Stimulated activated CD8-positive, alpha-beta memory T cell treated with anti-CD3 and anti-CD28 coated beads, Interleukin-4, amount 100 ng/mL, for 1 hour (primary cell): ENCODE measurements around the gene DDA1.
"Not testable (repeated sequence)": the region's sequence is repeated elsewhere in the genome, so short reads cannot be mapped to it uniquely, and the experiment has no call there.

Experiments used
- DNase-seq, 2 donors: peaks; one replicate each; pipeline ENCODE4 v3.0.0-alpha.2; 2020; ENCODE audit warnings: low read depth in 2 of 2, low spot score in 1 of 2

The DDA1 gene

DNA sequence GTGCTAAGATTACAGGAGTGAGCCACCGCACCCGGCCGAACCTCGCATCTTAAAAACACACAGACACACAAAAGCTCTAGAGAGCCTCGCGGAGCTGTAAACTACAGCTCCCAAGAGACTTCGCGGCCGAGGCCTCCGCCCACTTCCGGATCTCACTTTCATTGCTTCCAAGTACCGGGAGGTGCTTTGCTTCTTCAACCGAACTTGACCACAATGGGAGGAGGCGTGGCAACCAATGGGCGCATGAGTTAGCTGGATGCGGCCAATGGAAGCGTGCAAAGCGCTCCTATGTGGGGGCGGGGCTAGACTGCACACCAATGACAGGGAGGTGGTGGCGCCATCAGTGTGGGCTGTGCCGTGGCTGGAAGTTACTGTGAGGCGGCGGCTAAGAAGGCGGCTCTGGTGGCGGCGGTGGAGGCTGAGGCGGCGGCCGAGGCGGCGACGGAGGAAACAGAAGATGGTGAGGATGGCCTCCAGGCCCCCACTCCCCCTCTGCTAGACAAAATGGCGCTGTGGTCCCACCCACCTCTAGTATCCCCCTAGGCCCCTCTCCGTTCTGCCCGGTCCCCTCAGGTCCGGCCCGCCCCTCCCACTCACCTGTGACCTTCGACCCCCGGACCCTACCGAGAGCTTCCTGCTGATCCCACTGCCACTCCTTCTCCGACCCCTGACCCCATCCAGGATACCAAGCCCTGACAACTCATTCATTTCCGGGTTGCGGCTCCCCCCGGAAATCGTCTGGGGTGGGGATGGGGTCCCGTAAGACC is at the start of gene DDA1:
Gene DDA1 (plus strand): TSS at position 366 of the 767 bp plus-strand sequence. CDS start 92 bp downstream, at position 458.
- DNase-seq: peak; percentile 98

DNA sequence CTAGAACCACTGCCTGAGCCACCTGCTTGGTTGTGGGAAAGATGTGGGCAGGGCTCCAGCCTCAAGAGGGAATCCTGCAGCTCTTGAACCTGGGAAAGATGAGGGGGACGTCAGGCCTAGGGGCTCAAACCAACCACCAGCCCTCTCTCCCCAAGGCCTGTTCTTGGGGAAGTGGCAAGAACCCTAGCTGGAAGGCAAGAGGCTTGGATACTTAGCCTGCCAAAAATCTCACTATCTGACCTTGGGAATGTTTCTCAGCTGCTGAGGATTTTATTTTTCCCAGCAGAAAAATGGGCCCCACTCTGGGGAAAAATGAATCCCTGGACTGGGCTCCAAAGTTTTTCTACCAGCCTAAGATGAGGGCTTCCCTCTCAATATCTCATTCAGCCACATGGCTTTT is 49.4 kb upstream of the DDA1 start:
- DNase-seq: no peak

DNA sequence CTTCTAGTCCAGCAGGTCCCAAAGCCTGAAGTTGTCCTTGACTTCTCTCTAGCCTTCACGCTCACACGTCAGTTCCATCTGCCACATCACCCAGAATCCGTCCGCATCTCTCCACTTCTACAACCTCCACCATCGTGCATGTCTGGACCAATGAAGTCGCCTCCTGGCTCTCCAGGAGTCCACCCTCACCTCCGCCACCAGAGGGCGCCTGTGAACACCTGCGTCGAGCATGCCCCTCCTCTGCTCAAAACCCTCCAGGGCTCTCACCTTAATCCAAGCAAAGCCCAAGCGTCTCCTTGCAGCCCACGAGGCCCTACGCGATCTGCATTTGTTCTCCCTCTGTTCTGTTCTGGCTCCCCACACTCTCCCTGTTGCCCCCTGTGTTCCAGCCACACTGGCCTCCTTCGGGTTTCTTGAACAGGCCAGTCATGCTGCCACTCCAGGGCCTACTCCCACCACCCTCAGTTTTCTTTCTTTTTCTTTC is 48.5 kb upstream of the DDA1 start:
- peak; percentile 80 for DNase-seq

DNA sequence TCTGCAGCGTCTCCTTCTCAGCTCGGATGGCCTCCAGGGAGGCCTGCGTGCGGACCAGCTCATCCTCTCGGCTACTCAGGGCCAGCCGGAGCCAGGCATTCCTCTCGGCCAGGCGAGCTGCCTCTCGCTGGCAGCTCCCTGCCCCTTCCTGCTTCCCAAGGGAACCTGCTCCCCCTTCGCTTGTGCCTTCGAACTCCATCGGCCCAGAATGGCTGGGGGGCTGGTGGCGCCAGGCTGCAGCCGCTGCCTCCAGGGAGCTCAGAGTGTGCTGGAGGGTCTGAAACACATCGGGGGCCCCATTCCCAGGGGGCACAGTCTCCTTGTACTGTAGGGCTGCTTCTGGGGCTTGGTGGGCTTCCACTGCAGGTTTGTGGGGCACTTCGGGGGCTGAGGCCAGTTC is 46.8 kb upstream of the DDA1 start:
- DNase-seq: no peak

DNA sequence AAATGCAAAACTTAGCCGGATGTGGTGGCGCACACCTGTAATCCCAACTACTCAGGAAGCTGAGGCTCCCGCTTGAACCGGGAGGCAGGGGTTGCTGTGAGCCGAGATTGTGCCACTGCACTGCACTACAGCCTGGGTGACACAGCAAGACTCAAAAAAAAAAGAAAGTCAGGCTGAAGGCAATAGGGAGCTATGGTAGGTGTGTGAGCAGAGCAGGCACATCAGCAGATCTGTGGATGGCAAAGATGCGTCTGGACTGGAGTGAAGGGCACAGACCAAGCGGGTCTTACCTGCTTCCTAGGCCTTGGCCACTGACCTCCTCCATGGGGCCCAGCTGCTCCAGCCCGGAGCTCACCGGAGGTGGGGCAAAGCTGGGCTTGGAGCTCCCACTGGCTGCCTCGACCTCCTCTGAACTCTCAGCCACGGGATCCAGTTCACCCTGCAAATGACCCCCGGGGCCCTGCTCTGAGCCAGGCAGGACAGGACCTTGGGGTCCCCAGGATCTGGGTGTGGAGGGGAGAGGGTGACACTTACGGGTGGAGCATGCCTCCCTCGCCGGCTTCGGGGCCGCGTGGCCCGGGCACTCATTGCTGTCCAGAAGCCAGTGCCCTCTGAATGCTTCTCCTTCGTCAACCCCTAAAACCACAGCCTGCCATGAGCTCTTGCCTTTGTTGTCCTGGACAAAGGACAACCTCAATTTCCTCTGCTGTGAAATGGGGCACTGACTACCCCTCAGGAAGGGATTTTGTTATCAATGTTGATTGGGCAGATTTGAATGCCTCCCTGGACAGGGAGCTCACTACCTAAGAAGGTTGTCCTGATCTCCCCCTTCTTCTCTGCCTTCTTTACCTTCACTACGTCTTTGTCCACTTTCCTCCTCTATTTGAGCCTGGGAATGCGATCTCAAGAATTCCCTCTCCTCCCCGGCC is 45.4 kb upstream of the DDA1 start:
- no peak for DNase-seq

DNA sequence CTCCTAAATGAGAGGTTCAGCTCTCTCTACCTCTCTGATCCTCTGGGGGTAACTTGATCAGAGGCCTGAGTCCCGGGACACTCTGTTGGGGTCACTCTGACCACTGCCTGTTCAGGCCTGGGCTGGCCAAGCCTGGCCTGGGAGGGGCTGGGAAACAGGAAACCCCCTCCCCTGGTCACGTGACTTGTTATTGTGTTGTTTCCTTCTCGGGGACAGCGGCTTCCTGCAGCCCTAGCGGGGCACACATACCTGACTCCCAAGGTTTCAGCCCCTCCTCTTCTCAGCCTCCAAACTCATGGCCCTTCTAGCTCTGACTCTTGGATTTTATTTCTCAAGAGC is 44.8 kb upstream of the DDA1 start, which contains the start of gene USHBP1:
Gene USHBP1 (minus strand): TSS at position 105 of the 339 bp plus-strand sequence. CDS start 446 bp downstream, outside the sequence.
- no peak for DNase-seq

DNA sequence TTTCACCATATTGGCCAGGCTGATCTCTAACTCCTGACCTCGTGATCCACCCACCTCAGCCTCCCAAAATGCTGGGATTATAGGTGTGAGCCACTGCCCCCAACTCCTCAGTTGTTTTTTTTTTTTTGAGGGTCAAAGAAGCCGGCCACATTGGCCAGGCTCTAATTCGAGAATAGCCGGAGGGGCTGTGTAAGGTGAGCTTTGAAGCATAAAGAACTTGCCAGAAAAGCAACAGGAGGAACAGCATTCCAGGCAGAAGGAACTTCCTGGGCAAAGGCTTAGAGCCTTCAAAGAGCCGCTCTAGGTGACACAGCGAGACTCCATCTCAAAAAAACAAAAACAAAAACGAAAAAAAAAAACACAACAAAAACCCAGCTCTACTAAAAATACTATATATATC is 43.3 kb upstream of the DDA1 start:
- no peak for DNase-seq

DNA sequence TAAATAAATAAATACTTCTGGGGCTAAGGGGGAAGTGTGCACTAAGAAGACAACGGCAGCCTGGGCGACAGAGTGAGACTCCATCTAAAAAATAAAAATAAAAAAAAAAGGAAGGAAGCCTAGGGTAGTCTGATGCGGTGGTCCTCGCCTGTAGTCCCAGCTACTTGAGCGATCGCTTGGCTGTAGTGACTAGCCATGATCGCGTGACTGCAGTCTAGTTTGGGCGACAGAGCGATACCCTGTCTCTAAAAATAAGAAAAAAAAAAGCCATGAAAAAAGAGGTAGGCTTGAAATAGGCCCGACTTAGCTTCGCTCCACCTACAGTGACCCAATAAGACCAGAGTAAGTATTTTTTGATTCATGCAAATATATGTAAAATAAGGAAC is 42.8 kb upstream of the DDA1 start:
- no peak for DNase-seq

DNA sequence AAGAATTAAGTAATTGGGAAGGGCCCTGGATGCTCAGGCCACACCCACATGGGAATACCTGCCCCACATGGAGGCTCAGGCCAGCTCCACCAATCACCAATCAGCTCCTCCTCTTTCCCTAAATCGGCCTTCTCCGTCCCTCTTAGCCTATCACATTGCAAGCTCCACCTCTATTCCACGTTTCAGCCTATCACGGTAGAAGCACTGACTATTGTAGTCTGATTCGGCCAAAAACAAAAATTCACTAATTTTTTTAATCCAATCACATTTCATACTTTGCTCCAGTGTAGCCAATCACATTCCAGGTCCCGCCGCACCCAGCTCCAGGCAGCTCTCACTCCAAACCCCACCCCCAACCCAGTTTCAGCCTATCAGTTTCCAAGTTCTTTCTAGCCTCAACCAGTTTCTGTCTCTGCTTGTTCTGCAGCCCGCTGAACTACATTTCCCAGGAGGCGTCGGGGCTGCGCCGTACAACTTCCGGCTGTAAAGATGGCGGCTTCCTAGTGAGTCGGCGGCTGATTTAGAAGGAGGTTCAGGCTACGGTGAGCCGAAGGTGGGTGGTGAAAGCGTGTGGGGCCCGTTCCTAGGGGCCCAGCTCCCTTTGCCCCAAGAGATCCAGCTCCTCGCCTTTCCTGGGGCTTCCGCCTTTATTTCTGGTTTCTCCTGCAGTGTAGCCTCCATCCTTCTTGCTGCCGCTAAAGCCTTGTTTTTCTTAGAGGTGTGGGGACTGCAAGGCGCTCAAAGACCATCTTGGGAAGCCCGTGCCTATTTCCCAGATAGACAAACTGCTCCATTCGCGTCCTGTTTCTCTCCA is 42.2 kb upstream of the DDA1 start, which contains the start of gene BABAM1:
Gene BABAM1 (plus strand): TSS at position 469 of the 814 bp plus-strand sequence. CDS start 1,364 bp downstream, outside the sequence.
- peak; percentile 71 to 85 for DNase-seq

DNA sequence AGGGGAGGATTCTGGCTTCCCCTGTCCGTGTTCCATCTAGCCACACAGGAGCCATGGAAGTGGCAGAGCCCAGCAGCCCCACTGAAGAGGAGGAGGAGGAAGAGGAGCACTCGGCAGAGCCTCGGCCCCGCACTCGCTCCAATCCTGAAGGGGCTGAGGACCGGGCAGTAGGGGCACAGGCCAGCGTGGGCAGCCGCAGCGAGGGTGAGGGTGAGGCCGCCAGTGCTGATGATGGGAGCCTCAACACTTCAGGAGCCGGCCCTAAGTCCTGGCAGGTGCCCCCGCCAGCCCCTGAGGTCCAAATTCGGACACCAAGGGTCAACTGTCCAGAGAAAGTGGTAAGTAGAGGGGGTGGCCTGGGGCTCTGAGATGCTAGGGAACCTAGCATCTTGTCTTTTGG is 40.6 kb upstream of the DDA1 start:
- DNase-seq: no peak

DNA sequence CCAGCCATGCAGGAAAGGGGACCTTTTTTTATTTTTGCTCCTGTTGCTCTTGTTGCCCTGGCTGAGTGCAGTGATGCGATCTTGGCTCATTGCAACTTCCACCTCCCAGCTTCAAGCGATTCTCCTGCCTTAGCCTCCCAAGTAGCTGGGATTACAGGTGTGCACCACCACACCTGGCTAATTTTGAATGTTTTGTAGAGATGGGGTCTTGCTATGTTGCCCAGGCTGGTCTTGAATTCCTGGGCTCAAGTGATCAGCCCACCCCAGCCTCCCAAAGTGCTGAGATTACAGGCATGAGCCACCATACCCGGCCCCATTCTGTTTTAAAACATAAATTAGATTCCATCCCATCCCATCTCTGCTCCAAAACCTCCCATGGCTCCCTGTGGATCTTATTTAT is 34.5 kb upstream of the DDA1 start:
- DNase-seq: not testable (repeated sequence)

DNA sequence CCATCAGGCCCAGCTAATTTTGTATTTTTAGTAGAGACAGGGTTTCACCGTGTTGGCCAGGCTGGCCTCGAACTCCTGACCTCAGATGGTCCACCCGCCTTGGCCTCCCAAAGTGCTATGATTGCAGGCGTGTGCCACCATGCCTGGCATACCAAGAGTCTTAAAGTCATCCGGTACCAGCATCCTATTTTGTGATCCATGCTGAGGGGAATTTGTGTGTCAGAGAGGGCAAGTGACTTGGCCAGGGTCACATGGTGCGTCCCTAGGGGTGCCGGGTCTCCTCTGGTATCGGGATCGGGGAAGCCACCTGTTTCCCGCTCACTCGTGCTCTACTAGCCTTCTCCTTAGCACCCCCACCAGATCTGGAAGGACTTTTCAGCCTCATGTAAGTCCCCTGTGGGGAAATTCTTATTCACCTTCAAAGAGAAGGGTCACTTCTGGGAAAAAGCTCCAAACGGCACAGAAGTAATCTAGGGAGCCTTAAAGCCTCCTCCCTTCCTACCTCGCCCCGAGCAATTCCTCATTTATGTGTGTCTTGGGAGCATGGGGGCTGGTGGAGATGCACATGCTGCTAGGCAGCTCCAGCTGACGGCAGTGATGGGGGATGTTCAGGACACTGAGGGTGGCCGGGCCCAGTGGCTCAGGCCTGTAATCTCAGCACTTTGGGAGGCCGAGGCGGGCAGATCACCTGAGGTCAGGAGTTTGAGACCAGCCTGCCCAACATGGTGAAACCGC is 33.8 kb upstream of the DDA1 start:
- DNase-seq: no peak

DNA sequence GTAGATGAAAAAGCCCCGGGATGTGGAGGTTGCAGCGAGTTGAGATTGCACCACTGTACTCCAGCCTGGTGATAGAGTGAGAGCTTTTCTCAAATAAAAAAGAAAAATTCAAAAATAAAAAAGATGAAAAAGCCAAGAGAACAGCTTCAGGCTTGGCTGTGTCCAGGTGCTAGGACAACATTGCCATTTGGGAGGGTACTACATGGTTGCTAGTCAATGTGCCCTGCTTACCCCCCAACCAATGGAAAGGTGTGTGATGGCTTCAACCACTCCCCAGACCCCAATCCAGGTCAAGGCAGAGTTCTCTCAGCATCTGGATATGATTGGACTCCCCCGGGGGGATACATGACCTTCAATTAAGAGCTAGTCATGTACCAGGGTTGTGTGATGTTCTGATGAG is 29.9 kb upstream of the DDA1 start:
- no peak for DNase-seq

DNA sequence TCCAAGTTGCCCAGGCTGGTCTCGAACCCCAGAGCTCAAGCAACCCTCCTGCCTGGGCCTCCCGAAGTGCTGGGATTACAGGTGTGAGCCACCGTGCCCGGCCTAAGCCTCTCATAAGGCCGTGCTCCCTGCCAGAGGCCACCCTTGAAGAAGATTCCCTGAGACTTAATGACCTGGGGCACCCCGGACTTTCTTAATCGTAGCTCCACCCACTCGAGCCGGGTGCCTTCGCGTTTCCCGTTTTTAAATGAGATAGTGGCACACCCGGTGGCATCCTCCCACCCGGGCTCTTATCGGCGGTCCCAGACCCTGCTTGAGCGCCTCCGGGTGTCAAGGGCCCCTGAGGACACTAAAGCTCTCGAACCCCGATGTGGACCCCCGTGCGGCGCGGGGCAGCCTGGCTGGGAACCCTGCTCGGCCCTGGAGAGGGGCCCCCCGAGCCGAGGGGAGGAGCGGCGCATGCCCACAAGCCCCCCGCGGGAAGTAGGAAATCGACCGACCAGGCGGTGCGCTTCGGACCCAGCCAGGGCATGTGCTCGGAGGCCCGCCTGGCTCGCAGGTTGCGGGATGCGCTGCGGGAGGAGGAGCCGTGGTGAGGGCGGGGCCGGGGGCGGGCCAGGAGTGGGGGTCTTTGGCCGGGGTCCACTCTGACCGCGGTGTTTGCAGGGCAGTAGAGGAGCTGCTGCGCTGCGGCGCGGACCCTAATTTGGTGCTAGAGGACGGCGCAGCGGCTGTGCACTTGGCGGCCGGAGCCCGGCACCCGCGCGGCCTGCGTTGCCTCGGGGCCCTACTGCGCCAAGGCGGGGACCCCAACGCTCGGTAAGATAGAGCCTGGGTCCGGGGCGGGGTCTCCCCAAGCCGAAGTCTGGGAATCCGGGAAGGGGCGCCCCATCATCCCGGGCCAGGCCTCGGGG is 27.7 kb upstream of the DDA1 start, which contains the start of gene ANKLE1:
Gene ANKLE1 (plus strand): TSS at position 511 of the 914 bp plus-strand sequence. CDS start 20 bp downstream, at position 531.
- DNase-seq: no peak

DNA sequence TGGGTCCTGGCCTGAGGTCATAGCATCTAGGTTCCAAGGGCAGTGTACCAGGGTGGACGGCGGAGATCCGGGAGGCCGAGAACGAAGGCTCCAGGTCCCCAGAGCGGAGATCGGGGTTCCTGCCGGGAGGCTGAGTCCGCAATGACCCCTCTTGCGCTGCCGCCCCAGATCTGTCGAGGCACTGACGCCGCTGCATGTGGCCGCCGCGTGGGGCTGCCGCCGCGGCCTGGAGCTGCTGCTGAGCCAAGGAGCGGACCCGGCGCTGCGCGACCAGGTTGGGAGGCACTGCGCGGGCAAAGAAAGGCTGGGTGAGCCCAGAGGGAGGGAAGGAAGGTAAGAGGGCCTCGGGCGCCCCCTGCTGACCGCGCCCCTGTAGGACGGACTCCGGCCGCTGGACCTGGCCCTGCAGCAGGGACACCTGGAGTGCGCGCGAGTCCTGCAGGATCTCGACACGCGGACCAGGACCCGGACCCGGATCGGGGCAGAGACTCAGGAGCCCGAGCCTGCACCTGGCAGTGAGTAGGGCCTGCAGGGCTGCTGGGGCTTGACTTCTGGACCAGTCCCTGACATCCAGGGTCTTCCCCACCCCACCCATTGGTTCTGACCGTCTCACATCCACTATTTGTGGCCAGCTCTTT is 26.8 kb upstream of the DDA1 start:
- peak; percentile 47 to 64 for DNase-seq

DNA sequence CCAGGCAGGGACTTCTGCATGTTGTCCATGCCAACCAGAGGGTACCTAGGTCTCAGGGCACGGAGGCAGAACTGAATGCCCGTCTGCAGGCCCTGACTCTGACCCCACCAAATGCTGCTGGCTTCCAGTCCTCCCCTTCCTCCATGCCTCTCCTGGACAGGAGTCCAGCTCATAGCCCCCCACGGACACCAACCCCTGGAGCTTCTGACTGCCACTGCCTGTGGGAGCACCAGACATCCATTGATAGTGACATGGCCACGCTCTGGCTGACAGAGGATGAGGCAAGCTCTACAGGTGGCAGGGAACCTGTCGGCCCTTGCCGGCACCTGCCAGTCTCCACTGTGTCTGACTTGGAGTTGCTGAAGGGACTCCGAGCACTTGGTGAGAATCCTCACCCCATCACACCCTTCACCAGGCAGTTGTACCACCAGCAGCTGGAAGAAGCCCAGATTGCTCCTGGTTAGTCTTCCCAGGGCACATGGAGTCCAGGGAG is 25.8 kb upstream of the DDA1 start:
- DNase-seq: no peak

DNA sequence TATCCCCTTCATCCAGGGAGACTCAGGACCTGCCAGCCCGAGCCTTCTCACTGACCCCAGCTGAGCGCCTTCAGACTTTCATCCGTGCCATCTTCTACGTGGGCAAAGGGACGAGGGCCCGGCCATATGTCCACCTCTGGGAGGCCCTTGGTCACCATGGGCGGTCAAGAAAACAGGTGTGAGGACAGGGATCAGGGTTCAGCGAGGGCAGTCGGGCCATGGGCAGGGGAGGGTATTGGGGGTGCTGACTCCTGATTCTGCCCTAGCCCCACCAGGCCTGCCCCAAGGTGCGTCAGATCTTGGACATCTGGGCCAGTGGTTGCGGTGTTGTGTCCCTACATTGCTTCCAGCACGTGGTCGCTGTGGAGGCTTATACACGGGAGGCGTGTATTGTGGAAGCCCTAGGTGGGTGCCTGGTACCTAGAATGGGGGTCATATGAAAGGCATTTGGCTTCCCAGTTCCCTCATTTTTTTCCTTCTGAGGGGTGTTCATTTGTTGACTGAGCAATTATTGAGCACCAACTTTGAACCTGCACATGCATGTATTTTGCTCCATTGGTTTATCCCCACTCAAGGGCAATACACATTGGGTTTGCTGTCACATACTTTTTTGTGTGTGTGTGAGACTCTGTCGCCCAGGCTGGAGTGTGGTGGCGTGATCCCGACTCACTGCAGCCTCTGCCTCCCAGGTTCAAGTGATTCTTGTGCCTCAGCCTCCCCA is 23.8 kb upstream of the DDA1 start:
- DNase-seq: no peak

DNA sequence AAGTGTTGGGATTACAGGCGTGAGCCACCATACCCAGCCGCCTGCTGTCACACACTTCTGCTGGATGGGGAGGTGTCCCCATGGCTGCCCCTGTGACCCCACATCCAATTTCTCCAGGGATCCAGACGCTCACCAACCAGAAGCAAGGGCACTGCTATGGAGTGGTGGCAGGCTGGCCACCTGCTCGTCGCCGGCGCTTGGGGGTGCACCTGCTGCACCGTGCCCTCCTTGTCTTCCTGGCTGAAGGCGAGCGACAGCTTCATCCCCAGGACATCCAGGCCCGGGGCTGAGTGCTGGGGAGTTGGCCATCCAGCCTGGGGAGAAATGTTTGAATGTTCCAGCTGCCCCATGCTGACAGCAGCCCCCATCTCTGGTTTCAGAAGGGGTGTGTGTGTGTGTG is 23.1 kb upstream of the DDA1 start:
- DNase-seq: no peak
